ENCODE data around the gene TMEM167B. TPM values are rescaled to one million over a fixed set of nuclear protein-coding genes. Genes with fewer than 3 reads are reported as not detected.

The TMEM167B gene
- total and polyA plus RNA-seq, 4 donors, result 5.4 to 15.4 (median 13.2) TPM

DNA sequence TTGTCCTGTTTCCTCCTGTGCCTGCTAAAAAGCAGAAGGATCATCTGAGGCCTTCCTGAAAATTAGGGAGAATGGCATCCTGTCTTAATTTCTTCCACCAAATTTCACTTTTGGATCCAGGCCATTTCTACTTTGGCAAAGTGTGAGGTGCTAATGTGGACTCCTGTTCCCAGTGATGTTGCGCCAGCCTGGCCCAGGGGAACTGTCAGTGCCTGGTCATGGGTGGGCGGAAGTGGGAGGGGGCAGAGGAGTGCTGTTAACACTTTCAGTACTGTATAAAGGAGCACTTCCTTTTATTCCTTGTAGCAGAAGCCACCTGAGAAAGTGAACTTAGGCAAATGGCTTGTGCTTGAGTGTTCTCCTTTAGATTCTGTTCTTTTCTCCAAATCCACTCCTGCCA, 43.3 kb downstream of the TMEM167B start (continued):
- TF ChIP-seq, protein P1, sequence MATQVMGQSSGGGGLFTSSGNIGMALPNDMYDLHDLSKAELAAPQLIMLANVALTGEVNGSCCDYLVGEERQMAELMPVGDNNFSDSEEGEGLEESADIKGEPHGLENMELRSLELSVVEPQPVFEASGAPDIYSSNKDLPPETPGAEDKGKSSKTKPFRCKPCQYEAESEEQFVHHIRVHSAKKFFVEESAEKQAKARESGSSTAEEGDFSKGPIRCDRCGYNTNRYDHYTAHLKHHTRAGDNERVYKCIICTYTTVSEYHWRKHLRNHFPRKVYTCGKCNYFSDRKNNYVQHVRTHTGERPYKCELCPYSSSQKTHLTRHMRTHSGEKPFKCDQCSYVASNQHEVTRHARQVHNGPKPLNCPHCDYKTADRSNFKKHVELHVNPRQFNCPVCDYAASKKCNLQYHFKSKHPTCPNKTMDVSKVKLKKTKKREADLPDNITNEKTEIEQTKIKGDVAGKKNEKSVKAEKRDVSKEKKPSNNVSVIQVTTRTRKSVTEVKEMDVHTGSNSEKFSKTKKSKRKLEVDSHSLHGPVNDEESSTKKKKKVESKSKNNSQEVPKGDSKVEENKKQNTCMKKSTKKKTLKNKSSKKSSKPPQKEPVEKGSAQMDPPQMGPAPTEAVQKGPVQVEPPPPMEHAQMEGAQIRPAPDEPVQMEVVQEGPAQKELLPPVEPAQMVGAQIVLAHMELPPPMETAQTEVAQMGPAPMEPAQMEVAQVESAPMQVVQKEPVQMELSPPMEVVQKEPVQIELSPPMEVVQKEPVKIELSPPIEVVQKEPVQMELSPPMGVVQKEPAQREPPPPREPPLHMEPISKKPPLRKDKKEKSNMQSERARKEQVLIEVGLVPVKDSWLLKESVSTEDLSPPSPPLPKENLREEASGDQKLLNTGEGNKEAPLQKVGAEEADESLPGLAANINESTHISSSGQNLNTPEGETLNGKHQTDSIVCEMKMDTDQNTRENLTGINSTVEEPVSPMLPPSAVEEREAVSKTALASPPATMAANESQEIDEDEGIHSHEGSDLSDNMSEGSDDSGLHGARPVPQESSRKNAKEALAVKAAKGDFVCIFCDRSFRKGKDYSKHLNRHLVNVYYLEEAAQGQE (IDR thresholded peaks at IDR 0.05), result no peak
- TF ChIP-seq, protein P2, sequence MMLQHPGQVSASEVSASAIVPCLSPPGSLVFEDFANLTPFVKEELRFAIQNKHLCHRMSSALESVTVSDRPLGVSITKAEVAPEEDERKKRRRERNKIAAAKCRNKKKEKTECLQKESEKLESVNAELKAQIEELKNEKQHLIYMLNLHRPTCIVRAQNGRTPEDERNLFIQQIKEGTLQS (IDR thresholded peaks at IDR 0.05), result no peak
- TF ChIP-seq, protein P3, sequence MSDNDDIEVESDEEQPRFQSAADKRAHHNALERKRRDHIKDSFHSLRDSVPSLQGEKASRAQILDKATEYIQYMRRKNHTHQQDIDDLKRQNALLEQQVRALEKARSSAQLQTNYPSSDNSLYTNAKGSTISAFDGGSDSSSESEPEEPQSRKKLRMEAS (IDR thresholded peaks at IDR 0.05), result no peak
- peak; percentile 6 to 62 for TF ChIP-seq GABPA (IDR thresholded peaks at IDR 0.05 in 1 of 2, conservative IDR thresholded peaks at IDR 0.05 in 1 of 2)
- TF ChIP-seq, protein P4, sequence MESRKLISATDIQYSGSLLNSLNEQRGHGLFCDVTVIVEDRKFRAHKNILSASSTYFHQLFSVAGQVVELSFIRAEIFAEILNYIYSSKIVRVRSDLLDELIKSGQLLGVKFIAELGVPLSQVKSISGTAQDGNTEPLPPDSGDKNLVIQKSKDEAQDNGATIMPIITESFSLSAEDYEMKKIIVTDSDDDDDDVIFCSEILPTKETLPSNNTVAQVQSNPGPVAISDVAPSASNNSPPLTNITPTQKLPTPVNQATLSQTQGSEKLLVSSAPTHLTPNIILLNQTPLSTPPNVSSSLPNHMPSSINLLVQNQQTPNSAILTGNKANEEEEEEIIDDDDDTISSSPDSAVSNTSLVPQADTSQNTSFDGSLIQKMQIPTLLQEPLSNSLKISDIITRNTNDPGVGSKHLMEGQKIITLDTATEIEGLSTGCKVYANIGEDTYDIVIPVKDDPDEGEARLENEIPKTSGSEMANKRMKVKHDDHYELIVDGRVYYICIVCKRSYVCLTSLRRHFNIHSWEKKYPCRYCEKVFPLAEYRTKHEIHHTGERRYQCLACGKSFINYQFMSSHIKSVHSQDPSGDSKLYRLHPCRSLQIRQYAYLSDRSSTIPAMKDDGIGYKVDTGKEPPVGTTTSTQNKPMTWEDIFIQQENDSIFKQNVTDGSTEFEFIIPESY (IDR thresholded peaks at IDR 0.05), result peak; percentile 14

DNA sequence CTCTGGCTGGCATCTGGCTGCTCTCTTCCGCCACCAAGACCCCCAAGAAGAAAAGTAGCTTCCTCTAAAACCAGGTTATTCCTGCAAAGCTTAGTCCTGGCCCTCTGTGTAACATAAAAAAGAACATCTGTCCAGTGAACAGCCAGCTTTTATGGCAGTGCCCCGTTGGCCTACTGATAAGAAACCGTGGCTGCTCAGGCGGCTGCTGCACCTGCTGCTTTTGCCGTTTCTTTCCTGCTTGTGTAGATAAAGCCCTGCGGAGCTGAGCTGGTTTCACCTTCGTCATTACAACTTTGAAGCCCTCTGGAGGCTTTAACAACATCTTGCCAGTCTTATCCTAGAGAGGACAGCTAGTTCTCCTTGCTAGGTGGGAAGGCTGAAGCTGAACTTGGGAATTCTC, 43.9 kb downstream of the TMEM167B start:
- Histone ChIP-seq H3K27me3 (ENCODE audit: control insufficient read depth in 4 of 4, insufficient read depth in 4 of 4, low read length in 3 of 4) (no peaks in the 10 kb centered on the region), H3K4me3 (ENCODE audit: low read depth in 1 of 3, low read length in 3 of 3) (no peak overlapping the region), H3K9ac (ENCODE audit: low read depth in 1 of 2, low read length in 2 of 2) (no peak overlapping the region), H3K27ac (ENCODE audit: low read depth in 1 of 2, low read length in 2 of 2) (peak overlapping the region; percentile 61 to 77), H3K4me1 (ENCODE audit: control insufficient read depth in 4 of 4, insufficient read depth in 4 of 4, low read length in 3 of 4) (peaks cover 8 to 16% (median 14%) of the 10 kb centered on the region in 4 donors), H3K36me3 (ENCODE audit: control insufficient read depth in 4 of 4, insufficient read depth in 3 of 4, low read depth in 1 of 4, low read length in 3 of 4) (no peaks in the 10 kb centered on the region), H3K9me3 (ENCODE audit: control insufficient read depth in 4 of 4, low read length in 3 of 4) (no peaks in the 10 kb centered on the region)
- no peak for TF ChIP-seq GABPA (IDR thresholded peaks at IDR 0.05 in 1 of 2, conservative IDR thresholded peaks at IDR 0.05 in 1 of 2)
- DNase-seq (ENCODE audit: low spot score), result peak; percentile 61
- WGBS, result 39% methylated on average over 7 of the region's 7 CpGs

DNA sequence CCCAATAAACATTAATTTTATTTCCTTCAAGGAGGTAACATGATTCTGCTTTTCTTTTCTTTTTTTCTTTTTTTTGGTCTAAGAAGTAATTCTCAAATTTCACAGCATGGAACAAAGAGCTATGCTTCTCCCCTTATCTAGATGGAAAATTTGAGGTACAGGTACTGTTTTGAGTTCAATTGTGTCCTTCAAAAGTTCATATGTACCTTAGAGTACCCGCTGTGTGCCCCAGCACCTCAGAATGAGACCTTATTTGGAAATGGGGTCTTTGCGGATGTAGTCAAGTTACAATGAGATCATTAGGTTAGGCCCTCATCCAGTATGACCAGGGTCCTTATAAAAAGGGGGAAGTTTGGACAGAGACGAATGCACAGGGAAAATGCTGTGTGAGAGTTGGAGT, 45.4 kb downstream of the TMEM167B start:
- WGBS, result 89% methylated on average over 3 of the region's 3 CpGs
- no peak for TF ChIP-seq GABPA (IDR thresholded peaks at IDR 0.05 in 1 of 2, conservative IDR thresholded peaks at IDR 0.05 in 1 of 2)
- TF ChIP-seq HNF4A (conservative IDR thresholded peaks at IDR 0.05), result no peak
- TF ChIP-seq NR2F2 (IDR thresholded peaks at IDR 0.05), result no peak
- TF ChIP-seq RAD21 (IDR thresholded peaks at IDR 0.05), result no peak
- no peak for TF ChIP-seq YY1 (IDR thresholded peaks at IDR 0.05)
- TF ChIP-seq, protein P2 (IDR thresholded peaks at IDR 0.05), result no peak
- TF ChIP-seq SP1 (IDR thresholded peaks at IDR 0.05), result no peak
- TF ChIP-seq, protein P5, sequence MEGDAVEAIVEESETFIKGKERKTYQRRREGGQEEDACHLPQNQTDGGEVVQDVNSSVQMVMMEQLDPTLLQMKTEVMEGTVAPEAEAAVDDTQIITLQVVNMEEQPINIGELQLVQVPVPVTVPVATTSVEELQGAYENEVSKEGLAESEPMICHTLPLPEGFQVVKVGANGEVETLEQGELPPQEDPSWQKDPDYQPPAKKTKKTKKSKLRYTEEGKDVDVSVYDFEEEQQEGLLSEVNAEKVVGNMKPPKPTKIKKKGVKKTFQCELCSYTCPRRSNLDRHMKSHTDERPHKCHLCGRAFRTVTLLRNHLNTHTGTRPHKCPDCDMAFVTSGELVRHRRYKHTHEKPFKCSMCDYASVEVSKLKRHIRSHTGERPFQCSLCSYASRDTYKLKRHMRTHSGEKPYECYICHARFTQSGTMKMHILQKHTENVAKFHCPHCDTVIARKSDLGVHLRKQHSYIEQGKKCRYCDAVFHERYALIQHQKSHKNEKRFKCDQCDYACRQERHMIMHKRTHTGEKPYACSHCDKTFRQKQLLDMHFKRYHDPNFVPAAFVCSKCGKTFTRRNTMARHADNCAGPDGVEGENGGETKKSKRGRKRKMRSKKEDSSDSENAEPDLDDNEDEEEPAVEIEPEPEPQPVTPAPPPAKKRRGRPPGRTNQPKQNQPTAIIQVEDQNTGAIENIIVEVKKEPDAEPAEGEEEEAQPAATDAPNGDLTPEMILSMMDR (IDR thresholded peaks at IDR 0.05; ENCODE audit: low read depth, low read length, missing input control), result no peak
- TF ChIP-seq, protein P1 (IDR thresholded peaks at IDR 0.05), result no peak
- TF ChIP-seq RXRA (IDR thresholded peaks at IDR 0.05), result no peak
- TF ChIP-seq EGR1 (IDR thresholded peaks at IDR 0.05; ENCODE audit: low read depth in 2 of 2), result no peak
- no peak for TF ChIP-seq JUND (IDR thresholded peaks at IDR 0.05)
- TF ChIP-seq, protein P4 (IDR thresholded peaks at IDR 0.05), result no peak
- no peak for TF ChIP-seq HNF4G (IDR thresholded peaks at IDR 0.05)

More for the DNA sequence above, 45.4 kb downstream of the TMEM167B start:
- Histone ChIP-seq H3K4me3 (ENCODE audit: low read depth in 1 of 3, low read length in 3 of 3) (no peak overlapping the region), H3K4me1 (ENCODE audit: control insufficient read depth in 4 of 4, insufficient read depth in 4 of 4, low read length in 3 of 4) (peaks cover 8 to 16% (median 14%) of the 10 kb centered on the region in 4 donors), H3K36me3 (ENCODE audit: control insufficient read depth in 4 of 4, insufficient read depth in 3 of 4, low read depth in 1 of 4, low read length in 3 of 4) (no peaks in the 10 kb centered on the region), H3K27me3 (ENCODE audit: control insufficient read depth in 4 of 4, insufficient read depth in 4 of 4, low read length in 3 of 4) (no peaks in the 10 kb centered on the region), H3K9me3 (ENCODE audit: control insufficient read depth in 4 of 4, low read length in 3 of 4) (no peaks in the 10 kb centered on the region), H3K27ac (ENCODE audit: low read depth in 1 of 2, low read length in 2 of 2) (no peak overlapping the region), H3K9ac (ENCODE audit: low read depth in 1 of 2, low read length in 2 of 2) (no peak overlapping the region)
- no peak for DNase-seq (ENCODE audit: low spot score)

Data from liver (tissue), 9 donors.